MCF 10A (cell line): ENCODE data around the gene SMYD1. TPM values are rescaled to one million over a fixed set of nuclear protein-coding genes. Genes with fewer than 3 reads are reported as not detected.
"Not testable (repeated sequence)": the region's sequence is repeated elsewhere in the genome, so short reads cannot be mapped to it uniquely, and the experiment has no call there.

Source experiments
- Bru-seq: library from RNA; stranded (reverse); fragments of 400-500 nt; gene quantifications from one replicate; lab custom pipeline; 2021; lab: Mats Ljungman, UMichigan
- BruChase-seq, 2 experiments: library from RNA; stranded (reverse); fragments of 400-500 nt; gene quantifications; one replicate each; lab custom pipeline; 2021; lab: Mats Ljungman, UMichigan
- BruUV-seq: library from RNA; stranded (reverse); fragments of 400-500 nt; replicated peaks from 2 replicates; lab custom pipeline; 2021; lab: Mats Ljungman, UMichigan
- CTCF ChIA-PET: fragments of 300-600 bp; sonication (Branson Sonifier 250); formaldehyde crosslinking; extraction: SDS; loops from one replicate; lab custom pipeline; 2021; ENCODE audit warnings: antibody characterized with exemption, inconsistent platforms; lab: Yijun Ruan, JAX
- POLR2A ChIA-PET: fragments of 300-600, 350-650 bp; sonication (Branson Sonifier 250); formaldehyde crosslinking; extraction: SDS; loops from one replicate; lab custom pipeline; 2020; ENCODE audit warnings: antibody characterized with exemption, inconsistent platforms; lab: Yijun Ruan, JAX
- DNase-seq: peaks from one replicate; pipeline ENCODE4 v3.0.0-alpha.2; 2018; ENCODE audit not compliant: unreplicated experiment
- H3K27ac Mint-ChIP-seq: one replicate; pipeline ENCODE4 v1.8.0; 2022; ENCODE audit warnings: mild to moderate bottlenecking, low read depth, mixed read lengths; ENCODE audit not compliant: unreplicated experiment
- H3K27me3 Mint-ChIP-seq: one replicate; pipeline ENCODE4 v1.8.0; 2022; ENCODE audit warnings: mixed read lengths; ENCODE audit not compliant: insufficient read depth, unreplicated experiment
- H3K36me3 Mint-ChIP-seq: one replicate; pipeline ENCODE4 v1.8.0; 2022; ENCODE audit warnings: mild to moderate bottlenecking, moderate library complexity, mixed read lengths; ENCODE audit not compliant: insufficient read depth, unreplicated experiment
- H3K4me1 Mint-ChIP-seq: one replicate; pipeline ENCODE4 v1.8.0; 2022; ENCODE audit warnings: mixed read lengths; ENCODE audit not compliant: insufficient read depth, unreplicated experiment
- H3K4me3 Mint-ChIP-seq: one replicate; pipeline ENCODE4 v1.8.0; 2022; ENCODE audit warnings: mild to moderate bottlenecking, moderate library complexity, mixed read lengths; ENCODE audit not compliant: unreplicated experiment
- H3K9me3 Mint-ChIP-seq: one replicate; pipeline ENCODE4 v1.8.0; 2022; ENCODE audit warnings: mixed read lengths; ENCODE audit not compliant: unreplicated experiment
- CTCF ChIP-seq: fragments of 200-600 bp; IDR thresholded peaks from one replicate; pipeline ENCODE4 v1.8.0; 2022; ENCODE audit warnings: antibody characterized with exemption, mild to moderate bottlenecking; ENCODE audit not compliant: unreplicated experiment
- intact Hi-C: fragments of 100-400 bp; cut with micrococcal nuclease; formaldehyde crosslinking; loops from 2 replicates; pipeline ENCODE4 v1.14.1; 2022
- long read RNA-seq: library from polyadenylated mRNA; stranded (forward); transcript quantifications from one replicate; pipeline ENCODE4 v2.0.0, GENCODE V29; 2022
- total RNA-seq: library from RNA; stranded (reverse); gene quantifications from 2 replicates; pipeline ENCODE4 v1.2.3, GENCODE V29; 2022

Gene SMYD1
- total RNA-seq (not detected in 2 replicates), Bru-seq, nascent RNA (percentile 3 among the genes with signal in this experiment), BruChase-seq, experiment 1, labeled RNA remaining after a 6-hour chase (percentile 4 among the genes with signal in this experiment), BruChase-seq, experiment 2, labeled RNA remaining after a 2-hour chase (not detected)
- long read RNA-seq: 0 reads

DNA sequence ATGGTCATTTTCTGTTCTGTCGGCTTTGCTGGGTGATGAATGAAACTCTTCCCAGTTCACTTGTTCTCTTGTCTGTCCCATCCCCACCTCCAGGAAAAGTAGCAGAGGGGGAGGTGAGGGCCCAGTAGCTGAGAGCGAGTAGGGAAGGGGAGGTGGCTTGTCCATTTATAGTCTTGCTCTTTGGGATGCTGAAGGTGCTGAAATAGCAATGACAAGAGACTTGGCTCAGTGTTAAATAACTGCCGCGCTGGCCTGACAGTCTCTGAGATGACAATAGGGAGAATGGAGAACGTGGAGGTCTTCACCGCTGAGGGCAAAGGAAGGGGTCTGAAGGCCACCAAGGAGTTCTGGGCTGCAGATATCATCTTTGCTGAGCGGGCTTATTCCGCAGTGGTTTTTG, at the start of gene SMYD1:
Gene SMYD1 (plus strand): TSS at position 228 of the 400 bp plus-strand sequence. CDS start 40 bp downstream, at position 268.
- H3K36me3 Mint-ChIP-seq: no peaks in the 10 kb centered on the region
- no peaks in the 10 kb centered on the region for H3K9me3 Mint-ChIP-seq
- H3K27ac Mint-ChIP-seq: no peak within 1 kb of the TSS
- H3K4me1 Mint-ChIP-seq: no peaks in the 10 kb centered on the region
- intact Hi-C loops: no loop called here
- no peak within 1 kb of the TSS for H3K4me3 Mint-ChIP-seq
- no peak for DNase-seq
- BruUV-seq: no TSS peak
- H3K27me3 Mint-ChIP-seq: no peaks in the 10 kb centered on the region
- CTCF ChIA-PET: interaction anchor here (1.2 to 9.9 kb wide), 3 partner anchors 7 to 116 kb away, joined by 3 to 69 read pairs (median 23); no protein-coding TSS in a partner anchor
- no peak for TF ChIP-seq CTCF
- POLR2A ChIA-PET: interaction anchor here (0.6 kb wide), 1 partner anchor 661 kb away, joined by 3 read pairs; no protein-coding TSS in a partner anchor

DNA sequence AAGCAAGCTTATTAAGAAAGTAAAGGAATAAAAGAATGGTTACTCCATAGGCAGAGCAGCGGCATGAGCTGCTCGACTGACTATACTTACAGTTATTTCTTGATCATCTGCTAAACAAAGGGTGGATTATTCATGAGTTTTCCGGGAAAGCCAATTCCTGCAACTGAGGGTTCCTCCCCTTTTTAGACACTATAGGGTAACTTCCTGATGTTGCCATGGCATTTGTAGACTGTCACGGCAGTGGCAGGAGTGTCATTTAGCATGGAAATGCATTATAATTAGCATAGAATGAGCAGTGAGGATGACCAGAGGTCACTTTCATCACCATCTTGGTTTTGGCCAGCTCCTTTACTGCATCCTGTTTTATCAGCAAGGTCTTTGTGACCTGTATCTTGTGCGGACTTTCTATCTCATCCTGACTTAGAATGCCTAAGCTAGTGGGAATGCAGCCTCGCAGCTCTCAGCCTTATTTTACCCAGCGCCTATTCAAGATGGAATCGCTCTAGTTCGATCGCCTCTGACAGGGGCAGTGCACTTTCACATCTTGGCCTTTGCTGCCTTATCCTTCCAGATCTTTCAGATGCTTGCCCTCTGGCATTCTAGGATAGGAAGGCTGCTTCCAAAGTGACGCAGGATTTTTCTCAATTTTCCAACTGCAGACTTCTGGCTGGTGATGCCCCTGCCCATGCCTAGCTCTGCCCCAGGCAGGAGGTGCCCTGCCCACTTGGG, 49.4 kb upstream of the SMYD1 start:
- peaks cover 13% of the 10 kb centered on the region for H3K4me1 Mint-ChIP-seq
- H3K27me3 Mint-ChIP-seq, H3K9me3 Mint-ChIP-seq, DNase-seq, BruUV-seq, CTCF ChIA-PET, H3K36me3 Mint-ChIP-seq, H3K27ac Mint-ChIP-seq: not testable (repeated sequence)
- intact Hi-C loops: loop anchor here (5.0 kb wide), 1 partner anchor 144 kb away; no protein-coding TSS in a partner anchor
- POLR2A ChIA-PET: interaction anchor here (1.1 kb wide), 1 partner anchor 1342 kb away, joined by 3 read pairs; no protein-coding TSS in a partner anchor
- peak overlapping the region; percentile 98 for H3K4me3 Mint-ChIP-seq

DNA sequence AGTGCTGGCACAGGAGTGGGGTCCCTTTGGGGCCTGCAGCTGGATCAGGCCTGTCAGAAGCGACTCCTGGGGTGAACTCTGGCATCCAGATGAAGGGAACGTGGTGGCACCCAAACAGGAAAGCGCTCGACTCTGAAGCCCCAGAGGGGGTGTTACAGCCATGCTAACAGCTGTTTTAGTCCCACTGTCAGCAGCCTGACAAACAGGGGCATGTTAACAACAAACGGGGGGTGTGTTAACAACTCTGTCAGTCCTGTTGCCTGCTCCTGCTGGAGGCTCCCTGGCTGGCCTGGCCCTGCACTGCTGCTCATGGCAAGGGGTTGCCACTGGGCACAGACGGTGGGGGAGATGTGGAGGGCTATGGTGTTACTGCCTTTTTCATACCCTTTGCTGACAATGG, 48.7 kb upstream of the SMYD1 start:
- Mint-ChIP-seq H3K27me3 (no peaks in the 10 kb centered on the region), H3K9me3 (no peaks in the 10 kb centered on the region), H3K27ac (no peak overlapping the region), H3K4me1 (peaks cover 13% of the 10 kb centered on the region), H3K4me3 (no peak overlapping the region), H3K36me3 (peaks cover 10% of the 10 kb centered on the region)
- ChIA-PET POLR2A (no interaction called here), CTCF (no interaction called here)
- no TSS peak for BruUV-seq
- intact Hi-C loops: loop anchor here (5.0 kb wide), 1 partner anchor 143 kb away; no protein-coding TSS in a partner anchor
- TF ChIP-seq CTCF: no peak
- no peak for DNase-seq

GRCh38 chr2:88019985-88020384, 47.6 kb upstream of the SMYD1 start:
- ChIA-PET POLR2A (interaction anchor here (0.9 kb wide), 1 partner anchor 31 kb away, joined by 3 read pairs; no protein-coding TSS in a partner anchor), CTCF (interaction anchor here (0.7 kb wide), 1 partner anchor 40 kb away, joined by 3 read pairs; no protein-coding TSS in a partner anchor)
- intact Hi-C loops: loop anchor here (5.0 kb wide), 1 partner anchor 142 kb away; no protein-coding TSS in a partner anchor
- H3K27me3 Mint-ChIP-seq: no peaks in the 10 kb centered on the region
- no peak for DNase-seq
- H3K36me3 Mint-ChIP-seq: peaks cover 10% of the 10 kb centered on the region
- no TSS peak for BruUV-seq
- no peak overlapping the region for H3K4me3 Mint-ChIP-seq
- TF ChIP-seq CTCF: no peak
- no peak overlapping the region for H3K27ac Mint-ChIP-seq
- no peaks in the 10 kb centered on the region for H3K9me3 Mint-ChIP-seq
- peaks cover 13% of the 10 kb centered on the region for H3K4me1 Mint-ChIP-seq
